ENCODE results near the gene POP4.

POP4 gene

GRCh38 chr19:29617366-29618266 lies 11.5 kb downstream of the POP4 start:
- DNase-seq (ENCODE audit: extremely low read depth, insufficient read length): no peak
- Histone ChIP-seq H3K27me3 (replicated peaks; ENCODE audit: control insufficient read depth, insufficient read depth, low read length) (no peaks in the 10 kb centered on the region), H3K36me3 (ENCODE audit: control insufficient read depth, insufficient read depth, low read length) (peaks cover 20% of the 10 kb centered on the region), H3K4me3 (replicated peaks; ENCODE audit: low read depth, low read length) (no peak overlapping the region)
- no peak for TF ChIP-seq CTCF (IDR thresholded peaks at IDR 0.05; ENCODE audit: insufficient read depth, low read length, poor library complexity, severe bottlenecking)

GRCh38 chr19:29618434-29618833 lies 12.4 kb downstream of the POP4 start:
- Histone ChIP-seq H3K36me3 (ENCODE audit: control insufficient read depth, insufficient read depth, low read length) (peaks cover 13% of the 10 kb centered on the region), H3K4me3 (replicated peaks; ENCODE audit: low read depth, low read length) (no peak overlapping the region), H3K27me3 (replicated peaks; ENCODE audit: control insufficient read depth, insufficient read depth, low read length) (no peaks in the 10 kb centered on the region)
- DNase-seq (ENCODE audit: extremely low read depth, insufficient read length): no peak
- no peak for TF ChIP-seq CTCF (IDR thresholded peaks at IDR 0.05; ENCODE audit: insufficient read depth, low read length, poor library complexity, severe bottlenecking)

- no peak for TF ChIP-seq CTCF (IDR thresholded peaks at IDR 0.05; ENCODE audit: insufficient read depth, low read length, poor library complexity, severe bottlenecking)
- no peak overlapping the region for H3K4me3 ChIP-seq (replicated peaks; ENCODE audit: low read depth, low read length)
- H3K36me3 ChIP-seq (ENCODE audit: control insufficient read depth, insufficient read depth, low read length): peaks cover 10% of the 10 kb centered on the region
- no peaks in the 10 kb centered on the region for H3K27me3 ChIP-seq (replicated peaks; ENCODE audit: control insufficient read depth, insufficient read depth, low read length)
- DNase-seq (ENCODE audit: extremely low read depth, insufficient read length): no peak
Measured at GRCh38 chr19:29618871-29619270, 12.8 kb downstream of the POP4 start.

GRCh38 chr19:29620931-29621351 lies 14.9 kb downstream of the POP4 start:
- no peak for TF ChIP-seq CTCF (IDR thresholded peaks at IDR 0.05; ENCODE audit: insufficient read depth, low read length, poor library complexity, severe bottlenecking)
- DNase-seq (ENCODE audit: extremely low read depth, insufficient read length): no peak
- Histone ChIP-seq H3K36me3 (ENCODE audit: control insufficient read depth, insufficient read depth, low read length) (peaks cover 3% of the 10 kb centered on the region), H3K27me3 (replicated peaks; ENCODE audit: control insufficient read depth, insufficient read depth, low read length) (no peaks in the 10 kb centered on the region), H3K4me3 (replicated peaks; ENCODE audit: low read depth, low read length) (no peak overlapping the region)

GRCh38 chr19:29622166-29623070 lies 16.3 kb downstream of the POP4 start:
- H3K27me3 ChIP-seq (replicated peaks; ENCODE audit: control insufficient read depth, insufficient read depth, low read length): no peaks in the 10 kb centered on the region
- no peak for DNase-seq (ENCODE audit: extremely low read depth, insufficient read length)
- H3K4me3 ChIP-seq (replicated peaks; ENCODE audit: low read depth, low read length): no peak overlapping the region
- no peak for TF ChIP-seq CTCF (IDR thresholded peaks at IDR 0.05; ENCODE audit: insufficient read depth, low read length, poor library complexity, severe bottlenecking)
- no peaks in the 10 kb centered on the region; the same call in 1 of the 2 replicates for H3K36me3 ChIP-seq (ENCODE audit: control insufficient read depth, insufficient read depth, low read length)

Measured in GM06990 (cell line).